Esophagus muscularis mucosa (tissue), 4 donors: Measurements from ENCODE around the gene PRKCE. TPM values are rescaled to one million over a fixed set of nuclear protein-coding genes. Genes with fewer than 3 reads are reported as not detected.

Source experiments
- DNase-seq: peaks from one replicate; pipeline ENCODE4 v3.0.0-alpha.2; 2017; ENCODE audit errors: extremely low spot score
- H3K27ac ChIP-seq, 4 donors: fragments of 200-600 bp; sonication (generic); replicated peaks in 1 of 4; 1 replicate in 3 of 4; 2 replicates in 1 of 4; pipeline ENCODE4 v1.5.1; 2016 to 2019; ENCODE audit warnings: mild to moderate bottlenecking in 1 of 4
- H3K27me3 ChIP-seq, 4 donors: fragments of 200-600 bp; sonication (generic); one replicate each; pipeline versions ENCODE4 v1.5.1 to v1.6.0; 2016 to 2019
- H3K36me3 ChIP-seq, 4 donors: fragments of 200-600 bp; sonication (generic); one replicate each; pipeline ENCODE4 v1.5.1; 2016 to 2019
- H3K4me1 ChIP-seq, 4 donors: fragments of 200-600 bp; sonication (generic); one replicate each; pipeline ENCODE4 v1.5.1; 2016 to 2019
- H3K4me3 ChIP-seq, 4 donors: fragments of 200-600 bp; sonication (generic); 1 replicate in 2 of 4; 2 replicates in 2 of 4; pipeline ENCODE4 v1.5.1; 2016 to 2019; ENCODE audit warnings: mild to moderate bottlenecking in 4 of 4, moderate library complexity in 1 of 4
- H3K9me3 ChIP-seq, 4 donors: fragments of 200-600 bp; sonication (generic); 1 replicate in 3 of 4; 2 replicates in 1 of 4; pipeline ENCODE4 v1.5.1; 2016 to 2019
- CTCF ChIP-seq, 3 experiments: fragments of 200-600 bp in 2 of 3; fragments of 450-650 bp in 1 of 3; sonication (generic) in 2 of 3; IDR thresholded peaks; one replicate each; pipeline ENCODE4 v1.5.1; 2017 to 2019; ENCODE audit warnings: antibody characterized with exemption in 3 of 3, mild to moderate bottlenecking in 2 of 3, moderate library complexity in 1 of 3
- EP300 ChIP-seq: sonication (generic); formaldehyde crosslinking; IDR thresholded peaks from one replicate; pipeline ENCODE4 v1.6.1; 2017; ENCODE audit warnings: antibody characterized with exemption
- POLR2A ChIP-seq: fragments of 450-650 bp; IDR thresholded peaks from one replicate; pipeline ENCODE4 v1.6.1; 2017; ENCODE audit warnings: antibody characterized with exemption, moderate library complexity, mild to moderate bottlenecking, low read depth
- POLR2AphosphoS5 ChIP-seq, 2 donors: sonication (generic); formaldehyde crosslinking; IDR thresholded peaks; one replicate each; pipeline ENCODE4 v1.6.1; 2017; ENCODE audit warnings: antibody characterized with exemption in 2 of 2
- WGBS: methylation state at CpG from one replicate; pipeline ENCODE4 v1.1.5; 2018; 5-methylcytosine and 5-hydroxymethylcytosine counted together
- intact Hi-C: fragments of 100-400 bp; cut with DNase I; formaldehyde crosslinking; loops from one replicate; pipeline ENCODE4 v1.15.1; 2023
- total RNA-seq, 4 donors: library from RNA; depleted of rRNA; stranded (reverse); fragments of >200 nt; gene quantifications; one replicate each; pipeline versions ENCODE4 v1.1.0 to v1.2.1, GENCODE V29; 2016

PRKCE gene
- total RNA-seq, 4 donors from 2014 or later, result 11.6 to 21.1 (median 13.0) TPM

- no peak for TF ChIP-seq EP300
- peak in 1 of 3 experiments; percentile 29 for TF ChIP-seq CTCF (IDR thresholded peaks at IDR 0.05)
- no peak for TF ChIP-seq POLR2A
- TF ChIP-seq POLR2AphosphoS5 (IDR thresholded peaks at IDR 0.05), result peak in 1 of 2 donors; percentile 54
- H3K4me1 ChIP-seq, result peaks cover 12 to 66% (median 54%) of the 10 kb centered on the region in 4 donors
- no peaks in the 10 kb centered on the region for H3K27me3 ChIP-seq
- H3K27ac ChIP-seq, result peak overlapping the region; percentile 38 to 95 (median 64)
- DNase-seq, result no peak
- no peaks in the 10 kb centered on the region for H3K9me3 ChIP-seq
- WGBS, result 62% methylated on average over 1 of the region's 1 CpG
- intact Hi-C loops, result no loop called here
- H3K36me3 ChIP-seq, result no peaks in the 10 kb centered on the region
- no peak overlapping the region for H3K4me3 ChIP-seq
Measured at GRCh38 chr2:45614330-45614729, 37.1 kb upstream of the PRKCE start.

GRCh38 chr2:45614871-45615415 lies 36.5 kb upstream of the PRKCE start:
- intact Hi-C loops, result no loop called here
- no peaks in the 10 kb centered on the region for H3K36me3 ChIP-seq
- no peak overlapping the region for H3K4me3 ChIP-seq
- 84% methylated on average over 3 of the region's 3 CpGs for WGBS
- no peak for DNase-seq
- no peak for TF ChIP-seq CTCF (IDR thresholded peaks at IDR 0.05)
- no peak for TF ChIP-seq EP300
- no peak for TF ChIP-seq POLR2A
- TF ChIP-seq POLR2AphosphoS5 (IDR thresholded peaks at IDR 0.05), result no peak
- H3K4me1 ChIP-seq, result peaks cover 9 to 60% (median 48%) of the 10 kb centered on the region in 4 donors
- H3K9me3 ChIP-seq, result no peaks in the 10 kb centered on the region
- peak overlapping the region; percentile 38 to 95 (median 64) for H3K27ac ChIP-seq
- no peaks in the 10 kb centered on the region for H3K27me3 ChIP-seq

DNA sequence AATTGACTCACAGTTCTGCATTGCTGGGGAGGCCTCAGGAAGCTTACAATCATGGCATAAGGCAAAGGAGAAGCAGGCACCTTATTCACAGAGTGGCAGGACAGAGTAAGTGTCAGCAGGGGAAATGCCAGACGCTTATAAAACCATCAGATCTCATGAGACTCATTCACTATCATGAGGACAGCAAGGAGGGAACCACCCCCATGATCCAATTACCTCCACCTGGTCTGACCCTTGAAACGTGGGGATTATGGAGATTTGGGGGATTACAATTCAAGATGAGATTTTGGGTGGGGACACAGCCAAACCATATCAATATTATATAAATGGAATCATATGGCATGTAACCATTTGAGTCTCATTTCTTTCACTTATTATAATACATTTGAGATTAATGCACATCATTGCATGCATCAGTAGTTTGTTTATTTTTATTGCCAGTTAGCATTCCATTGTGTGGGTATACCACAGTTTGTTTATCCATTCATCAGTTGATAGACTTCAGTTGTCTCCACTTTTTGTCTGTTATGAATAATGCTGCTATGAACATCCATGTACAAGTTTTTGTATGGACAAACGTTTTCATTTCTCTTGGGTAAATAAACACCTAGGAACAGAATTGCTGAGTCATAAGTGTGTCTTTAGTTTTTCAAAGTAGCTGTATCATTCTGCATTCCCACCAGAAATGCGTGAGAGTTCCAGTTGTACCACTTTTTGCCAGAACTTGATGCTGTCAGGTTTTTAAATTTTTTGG lies 34.6 kb upstream of the PRKCE start:
- Histone ChIP-seq H3K36me3 (no peaks in the 10 kb centered on the region), H3K9me3 (no peaks in the 10 kb centered on the region), H3K27ac (no peak overlapping the region), H3K27me3 (no peaks in the 10 kb centered on the region), H3K4me1 (peaks cover under 1 to 49% (median 37%) of the 10 kb centered on the region in 4 donors), H3K4me3 (no peak overlapping the region)
- no peak for TF ChIP-seq CTCF (IDR thresholded peaks at IDR 0.05)
- no peak for TF ChIP-seq POLR2AphosphoS5 (IDR thresholded peaks at IDR 0.05)
- no peak for TF ChIP-seq EP300
- TF ChIP-seq POLR2A, result no peak
- intact Hi-C loops, result no loop called here
- no peak for DNase-seq
- 36% methylated on average over 4 of the region's 4 CpGs for WGBS

DNA sequence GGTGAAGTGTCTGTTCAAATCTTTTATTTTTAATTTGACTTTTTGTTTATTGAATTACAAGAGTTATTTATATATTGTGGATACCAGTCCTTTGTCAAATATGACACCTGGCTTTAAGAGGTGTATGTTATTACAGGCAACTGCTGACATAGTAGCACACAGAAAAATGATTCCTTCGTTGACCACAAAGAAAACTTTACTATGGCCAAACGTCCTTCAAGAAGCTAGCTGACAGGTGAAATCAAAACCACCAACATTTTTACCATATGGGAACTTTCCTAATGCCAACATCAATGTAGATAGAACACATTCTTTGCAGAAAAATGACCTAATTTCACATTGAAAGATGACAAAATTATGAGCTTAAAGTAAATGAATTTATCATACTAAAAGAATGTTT lies 34.0 kb upstream of the PRKCE start:
- Histone ChIP-seq H3K27ac (no peak overlapping the region), H3K4me3 (no peak overlapping the region), H3K27me3 (no peaks in the 10 kb centered on the region), H3K4me1 (peaks cover 0 to 42% (median 31%) of the 10 kb centered on the region in 4 donors), H3K9me3 (no peaks in the 10 kb centered on the region), H3K36me3 (no peaks in the 10 kb centered on the region)
- 17% methylated on average over 2 of the region's 2 CpGs for WGBS
- intact Hi-C loops, result no loop called here
- TF ChIP-seq EP300 (no peak), POLR2AphosphoS5 (IDR thresholded peaks at IDR 0.05) (no peak), CTCF (IDR thresholded peaks at IDR 0.05) (no peak), POLR2A (no peak)
- no peak for DNase-seq
